C4-2B (cell line): ENCODE data around the gene AP2A2.

ENCODE experiments used
- H3K27ac ChIP-seq: fragments of 450-650 bp; 2 replicates; pipeline ENCODE4 v1.5.1; 2017
- ZFX ChIP-seq: fragments of 450-650 bp; IDR thresholded peaks from 2 replicates; pipeline ENCODE4 v1.6.1; 2017
- TF ChIP-seq, protein P1 (sequence below): fragments of 450-650 bp; conservative IDR thresholded peaks from 2 replicates; pipeline ENCODE4 v1.5.1; 2017; ENCODE audit warnings: mild to moderate bottlenecking

AP2A2 gene

DNA sequence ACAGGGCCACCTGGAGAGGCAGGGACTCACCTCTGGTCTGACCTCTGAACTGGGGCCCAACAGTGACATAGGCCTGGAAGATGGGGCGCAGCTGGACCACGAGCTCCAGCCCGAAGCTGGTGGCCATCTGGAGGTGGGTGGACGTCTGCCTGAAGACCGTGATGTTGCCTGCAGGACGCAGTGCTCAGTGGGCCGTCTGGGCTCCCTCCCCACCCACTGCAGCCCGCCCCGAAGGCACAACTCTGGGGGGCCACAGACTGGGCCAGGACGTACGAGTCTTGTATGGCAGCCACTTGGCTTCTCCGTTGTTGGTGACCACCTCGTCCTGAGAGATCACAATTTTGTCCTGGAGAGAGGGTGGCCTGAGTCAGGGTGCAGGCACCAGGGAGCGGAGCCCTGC lies 102.9 kb downstream of the AP2A2 start:
- no peak for TF ChIP-seq ZFX
- TF ChIP-seq, protein P1, sequence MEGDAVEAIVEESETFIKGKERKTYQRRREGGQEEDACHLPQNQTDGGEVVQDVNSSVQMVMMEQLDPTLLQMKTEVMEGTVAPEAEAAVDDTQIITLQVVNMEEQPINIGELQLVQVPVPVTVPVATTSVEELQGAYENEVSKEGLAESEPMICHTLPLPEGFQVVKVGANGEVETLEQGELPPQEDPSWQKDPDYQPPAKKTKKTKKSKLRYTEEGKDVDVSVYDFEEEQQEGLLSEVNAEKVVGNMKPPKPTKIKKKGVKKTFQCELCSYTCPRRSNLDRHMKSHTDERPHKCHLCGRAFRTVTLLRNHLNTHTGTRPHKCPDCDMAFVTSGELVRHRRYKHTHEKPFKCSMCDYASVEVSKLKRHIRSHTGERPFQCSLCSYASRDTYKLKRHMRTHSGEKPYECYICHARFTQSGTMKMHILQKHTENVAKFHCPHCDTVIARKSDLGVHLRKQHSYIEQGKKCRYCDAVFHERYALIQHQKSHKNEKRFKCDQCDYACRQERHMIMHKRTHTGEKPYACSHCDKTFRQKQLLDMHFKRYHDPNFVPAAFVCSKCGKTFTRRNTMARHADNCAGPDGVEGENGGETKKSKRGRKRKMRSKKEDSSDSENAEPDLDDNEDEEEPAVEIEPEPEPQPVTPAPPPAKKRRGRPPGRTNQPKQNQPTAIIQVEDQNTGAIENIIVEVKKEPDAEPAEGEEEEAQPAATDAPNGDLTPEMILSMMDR, result no peak
- H3K27ac ChIP-seq, result no peak overlapping the region

- TF ChIP-seq, protein P1, result no peak
- no peak overlapping the region for H3K27ac ChIP-seq
These were observed 103.4 kb downstream of the AP2A2 start for GRCh38 chr11:1029051-1029450.

- TF ChIP-seq, protein P1, result no peak
- TF ChIP-seq ZFX, result no peak
- H3K27ac ChIP-seq, result no peak overlapping the region
These were observed 104.0 kb downstream of the AP2A2 start for GRCh38 chr11:1029654-1030053.

- TF ChIP-seq ZFX, result no peak
- TF ChIP-seq, protein P1, result no peak
- H3K27ac ChIP-seq, result no peak overlapping the region
These were observed 104.4 kb downstream of the AP2A2 start for GRCh38 chr11:1030086-1030485.

DNA sequence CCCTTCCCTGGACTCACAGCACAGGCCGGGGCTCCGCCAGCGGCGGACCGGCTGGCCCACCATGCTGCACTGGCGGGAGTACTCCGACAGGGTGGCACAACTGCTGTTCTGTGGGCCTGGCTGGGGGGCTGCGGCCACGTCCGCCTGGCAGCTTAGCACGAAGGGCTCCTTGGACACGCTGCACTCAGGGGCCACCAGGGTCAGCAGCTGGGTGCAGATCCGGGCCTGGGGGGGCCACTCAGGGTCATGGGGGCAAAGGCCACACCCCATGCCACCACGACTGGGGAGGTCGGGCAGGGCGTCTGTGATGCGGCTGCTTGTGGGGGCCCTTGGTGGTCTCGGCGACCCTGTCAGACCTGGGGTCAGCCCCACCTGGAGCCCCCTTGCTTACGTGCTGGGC lies 104.9 kb downstream of the AP2A2 start:
- H3K27ac ChIP-seq, result no peak overlapping the region
- TF ChIP-seq, protein P1, result no peak
- no peak for TF ChIP-seq ZFX

- TF ChIP-seq ZFX, result no peak
- TF ChIP-seq, protein P1, result no peak
- no peak overlapping the region for H3K27ac ChIP-seq
These were observed 105.6 kb downstream of the AP2A2 start for GRCh38 chr11:1031121-1031899.

DNA sequence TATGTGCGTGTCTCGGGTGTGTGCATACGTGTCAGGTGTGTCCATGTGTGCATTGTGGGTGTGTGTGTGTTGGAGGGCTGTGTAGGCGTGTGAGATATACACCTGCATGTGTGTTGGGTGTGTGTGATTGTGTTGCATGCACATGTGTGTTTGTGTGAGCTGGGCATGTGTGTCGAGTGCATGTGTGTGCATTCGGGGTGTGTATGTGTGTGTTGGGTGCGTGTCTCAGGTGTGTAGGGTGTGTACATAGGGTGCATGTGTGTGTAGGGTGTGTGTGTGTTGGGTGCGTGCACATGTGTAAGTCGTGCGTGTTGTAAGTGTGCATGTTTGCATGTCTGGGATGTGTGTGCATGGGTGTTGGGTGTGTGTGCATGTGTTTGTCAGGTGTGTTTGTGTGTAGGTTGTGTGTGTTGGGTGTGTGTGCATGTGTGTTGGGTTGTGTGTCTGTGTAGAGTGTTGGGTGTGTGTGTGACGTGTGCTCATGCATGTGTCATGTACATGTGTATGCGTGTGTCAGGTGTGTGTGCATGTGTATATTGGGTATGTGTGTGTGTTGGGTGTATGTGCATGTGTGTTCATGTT lies 106.7 kb downstream of the AP2A2 start:
- no peak for TF ChIP-seq ZFX
- TF ChIP-seq, protein P1, result no peak
- no peak overlapping the region for H3K27ac ChIP-seq
